Suprapubic skin (tissue), 4 donors: Measurements from ENCODE around the gene MSS51. TPM values are rescaled to one million over a fixed set of nuclear protein-coding genes. Genes with fewer than 3 reads are reported as not detected.

Experiments used
- DNase-seq, 2 donors: peaks; one replicate each; pipeline ENCODE4 v3.0.0-alpha.2; 2019; ENCODE audit warnings: low spot score in 2 of 2
- H3K27ac ChIP-seq: fragments of 200-600 bp; sonication (generic); one replicate; pipeline ENCODE4 v1.5.1; 2019
- H3K27me3 ChIP-seq: fragments of 200-600 bp; sonication (generic); one replicate; pipeline ENCODE4 v1.5.1; 2019
- H3K36me3 ChIP-seq: fragments of 200-600 bp; sonication (generic); one replicate; pipeline ENCODE4 v1.5.1; 2019
- H3K4me1 ChIP-seq: fragments of 200-600 bp; sonication (generic); one replicate; pipeline ENCODE4 v1.5.1; 2019
- H3K4me3 ChIP-seq: fragments of 200-600 bp; sonication (generic); one replicate; pipeline ENCODE4 v1.5.1; 2019; ENCODE audit warnings: mild to moderate bottlenecking
- H3K9me3 ChIP-seq: fragments of 200-600 bp; sonication (generic); one replicate; pipeline ENCODE4 v1.5.1; 2019
- EP300 ChIP-seq: sonication (generic); formaldehyde crosslinking; IDR thresholded peaks from one replicate; pipeline ENCODE4 v1.6.1; 2017; ENCODE audit warnings: antibody characterized with exemption
- POLR2A ChIP-seq, 2 donors: fragments of 450-650 bp; IDR thresholded peaks; one replicate each; pipeline ENCODE4 v1.6.1; 2017; ENCODE audit warnings: antibody characterized with exemption in 2 of 2, mild to moderate bottlenecking in 2 of 2, moderate library complexity in 2 of 2
- POLR2AphosphoS5 ChIP-seq, 3 donors: sonication (generic); formaldehyde crosslinking; IDR thresholded peaks; one replicate each; pipeline ENCODE4 v1.6.1; 2017; ENCODE audit warnings: antibody characterized with exemption in 3 of 3
- WGBS: methylation state at CpG from one replicate; pipeline ENCODE4 v1.1.5; 2018; 5-methylcytosine and 5-hydroxymethylcytosine counted together
- total RNA-seq, 4 donors: library from RNA; depleted of rRNA; stranded (reverse); fragments of >200 nt; gene quantifications; one replicate each; pipeline ENCODE4 v1.1.0, GENCODE V29; 2016
- TF ChIP-seq, protein P1 (sequence below), 2 donors: fragments of 200-600 bp in 1 of 2; fragments of 450-650 bp in 1 of 2; sonication (generic) in 1 of 2; IDR thresholded peaks; one replicate each; pipeline ENCODE4 v1.5.1; 2016 to 2019; ENCODE audit warnings: antibody characterized with exemption in 2 of 2, mild to moderate bottlenecking in 1 of 2, moderate library complexity in 1 of 2

MSS51 gene
- total RNA-seq, 4 donors from 2014 or later = 1.9 to 6.4 (median 2.1) TPM

DNA sequence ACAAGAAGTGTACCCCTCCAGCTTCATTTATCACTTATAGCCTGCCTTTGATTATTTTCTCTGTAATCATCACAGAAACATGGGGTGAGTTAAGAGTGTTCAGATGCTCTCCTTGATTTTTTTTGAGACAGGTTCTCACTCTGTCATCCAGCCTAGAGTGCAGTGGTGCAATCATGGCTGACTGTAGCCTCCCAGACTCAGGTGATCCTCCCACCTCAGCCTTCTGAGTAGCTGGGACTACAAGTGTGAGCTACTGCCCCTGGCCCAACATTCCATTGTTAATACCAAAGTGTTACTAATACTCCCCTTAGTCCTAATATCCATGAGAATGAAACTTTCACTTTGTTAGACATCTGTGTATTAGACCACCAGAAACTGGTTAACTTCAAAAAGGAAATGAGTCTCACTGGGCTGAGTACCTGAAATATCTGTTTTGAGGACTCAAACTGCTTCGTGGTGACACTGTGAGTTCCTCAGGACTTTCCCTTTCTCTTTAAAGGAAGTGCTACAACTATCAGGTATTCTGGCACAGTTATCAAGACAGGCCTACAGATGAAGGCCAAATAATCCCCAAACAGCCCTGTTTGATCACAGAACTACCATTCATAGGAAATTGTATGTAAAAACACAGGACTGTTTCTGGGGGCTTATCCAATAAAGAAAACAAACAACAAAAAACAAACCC, 54.2 kb downstream of the MSS51 start:
- no peak overlapping the region for H3K27ac ChIP-seq
- peaks cover 94% of the 10 kb centered on the region for H3K36me3 ChIP-seq
- no peaks in the 10 kb centered on the region for H3K27me3 ChIP-seq
- DNase-seq = no peak
- no peaks in the 10 kb centered on the region for H3K9me3 ChIP-seq
- TF ChIP-seq POLR2AphosphoS5 (IDR thresholded peaks at IDR 0.05) = no peak
- no peak for TF ChIP-seq POLR2A (IDR thresholded peaks at IDR 0.05)
- TF ChIP-seq EP300 = no peak
- TF ChIP-seq, protein P1, sequence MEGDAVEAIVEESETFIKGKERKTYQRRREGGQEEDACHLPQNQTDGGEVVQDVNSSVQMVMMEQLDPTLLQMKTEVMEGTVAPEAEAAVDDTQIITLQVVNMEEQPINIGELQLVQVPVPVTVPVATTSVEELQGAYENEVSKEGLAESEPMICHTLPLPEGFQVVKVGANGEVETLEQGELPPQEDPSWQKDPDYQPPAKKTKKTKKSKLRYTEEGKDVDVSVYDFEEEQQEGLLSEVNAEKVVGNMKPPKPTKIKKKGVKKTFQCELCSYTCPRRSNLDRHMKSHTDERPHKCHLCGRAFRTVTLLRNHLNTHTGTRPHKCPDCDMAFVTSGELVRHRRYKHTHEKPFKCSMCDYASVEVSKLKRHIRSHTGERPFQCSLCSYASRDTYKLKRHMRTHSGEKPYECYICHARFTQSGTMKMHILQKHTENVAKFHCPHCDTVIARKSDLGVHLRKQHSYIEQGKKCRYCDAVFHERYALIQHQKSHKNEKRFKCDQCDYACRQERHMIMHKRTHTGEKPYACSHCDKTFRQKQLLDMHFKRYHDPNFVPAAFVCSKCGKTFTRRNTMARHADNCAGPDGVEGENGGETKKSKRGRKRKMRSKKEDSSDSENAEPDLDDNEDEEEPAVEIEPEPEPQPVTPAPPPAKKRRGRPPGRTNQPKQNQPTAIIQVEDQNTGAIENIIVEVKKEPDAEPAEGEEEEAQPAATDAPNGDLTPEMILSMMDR (IDR thresholded peaks at IDR 0.05) = no peak
- WGBS = 74% methylated on average over 1 of the region's 1 CpG
- H3K4me1 ChIP-seq = no peaks in the 10 kb centered on the region
- no peak overlapping the region for H3K4me3 ChIP-seq

DNA sequence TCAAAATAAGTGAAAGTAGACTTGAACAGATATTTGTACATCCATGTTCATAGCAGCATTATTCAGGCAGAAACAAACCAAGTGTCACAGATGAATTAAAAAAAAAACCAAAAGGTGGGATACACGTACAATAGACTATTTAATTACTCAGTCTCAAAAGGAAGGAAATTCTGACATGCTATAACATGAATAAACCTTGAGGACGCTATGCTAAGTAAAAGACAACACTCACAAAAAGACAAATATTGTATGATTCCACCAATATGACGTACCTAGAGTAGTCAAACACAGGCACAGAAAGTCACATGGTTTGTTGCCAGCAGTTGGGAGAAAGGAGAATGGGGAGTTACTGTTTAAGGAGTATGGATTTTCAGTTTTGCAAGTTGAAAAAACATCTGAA, 56.7 kb downstream of the MSS51 start:
- no peak for DNase-seq
- Histone ChIP-seq H3K4me1 (no peaks in the 10 kb centered on the region), H3K4me3 (no peak overlapping the region), H3K9me3 (no peaks in the 10 kb centered on the region), H3K27me3 (no peaks in the 10 kb centered on the region), H3K36me3 (peaks cover 88% of the 10 kb centered on the region), H3K27ac (no peak overlapping the region)
- WGBS = 70% methylated on average over 3 of the region's 3 CpGs
- no peak for TF ChIP-seq POLR2A (IDR thresholded peaks at IDR 0.05)
- no peak for TF ChIP-seq EP300
- no peak for TF ChIP-seq POLR2AphosphoS5 (IDR thresholded peaks at IDR 0.05)
- TF ChIP-seq, protein P1 (IDR thresholded peaks at IDR 0.05) = no peak

Other genes with a start within 250 kb of the MSS51 start
- gene DNAJC9, start 186.3 kb downstream of the MSS51 start, total RNA-seq = 10 to 100 TPM; 15.1 to 22.0 (median 19.6) TPM
- gene MRPS16, start 180.9 kb downstream of the MSS51 start, total RNA-seq = 10 to 100 TPM; 30.3 to 50.3 (median 43.8) TPM
- 10 to 100 TPM in 1 of 4 donors, 1 to 10 TPM in 3; 2.6 to 12.9 (median 4.3) TPM for gene CFAP70, start 74.7 kb downstream of the MSS51 start, total RNA-seq
- gene ANXA7, start 19.5 kb downstream of the MSS51 start, total RNA-seq = 100 to 1,000 TPM in 2 of 4 donors, 10 to 100 TPM in 2; 93.5 to 153 (median 100) TPM
- gene PPP3CB, start 62.5 kb upstream of the MSS51 start, total RNA-seq = 10 to 100 TPM; 24.9 to 45.4 (median 30.5) TPM
- 100 to 1,000 TPM in 1 of 4 donors, 10 to 100 TPM in 3; 52.2 to 110 (median 79.5) TPM for gene USP54, start 157.8 kb upstream of the MSS51 start, total RNA-seq
- 1 to 10 TPM in 1 of 4 donors, under 1 TPM in 1, not detected in 2; 0.73 to 1.3 TPM for gene MYOZ1, start 207.9 kb upstream of the MSS51 start, total RNA-seq
- gene SYNPO2L, start 222.5 kb upstream of the MSS51 start, total RNA-seq = not detected